G401.6 (cell line): ENCODE results near the gene AKR1C2.
"Not testable (repeated sequence)": the region's sequence is repeated elsewhere in the genome, so short reads cannot be mapped to it uniquely, and the experiment has no call there.

Source experiments
- FAIRE-seq: peaks from 2 replicates; lab custom pipeline; 2012; peaks lifted over from hg19 to GRCh38; lab: Jason Lieb, UNC

AKR1C2 gene

GRCh38 chr10:4988000-4988641, 15.5 kb downstream of the AKR1C2 start:
- not testable (repeated sequence) for FAIRE-seq

DNA sequence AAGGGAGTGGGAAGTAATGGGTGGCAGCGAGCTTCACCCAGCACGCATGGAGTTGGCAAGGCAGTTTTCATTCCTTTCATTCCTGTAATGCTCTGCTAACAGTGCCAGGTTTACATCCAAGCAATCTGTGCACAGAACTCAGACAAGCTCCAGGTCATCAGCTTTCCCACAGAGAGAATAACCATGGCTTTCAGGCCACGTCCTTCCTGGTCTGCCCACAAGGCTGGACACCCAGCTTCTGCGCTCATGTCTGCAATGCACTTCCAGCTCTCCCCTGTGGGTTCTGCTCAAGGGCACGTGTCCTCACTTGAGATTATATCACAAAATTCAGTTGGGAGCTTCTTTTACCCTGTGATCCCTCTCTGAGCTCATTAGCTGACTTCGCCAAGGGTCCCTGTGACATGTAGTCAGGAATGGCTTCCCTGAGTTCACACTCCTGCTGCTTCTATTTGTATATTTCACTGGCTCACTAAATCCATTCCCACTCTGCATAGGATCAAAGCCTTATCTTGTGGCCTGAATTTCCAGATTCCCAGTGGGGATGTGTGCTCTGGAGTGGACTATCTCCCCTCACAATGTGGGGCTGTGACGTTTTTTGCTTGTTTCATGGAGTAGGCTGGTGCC, 18.6 kb downstream of the AKR1C2 start:
- no peak for FAIRE-seq

GRCh38 chr10:4984223-4984622, 19.4 kb downstream of the AKR1C2 start:
- no peak for FAIRE-seq

- FAIRE-seq, result no peak
Measured at GRCh38 chr10:4983615-4984216, 19.9 kb downstream of the AKR1C2 start.

DNA sequence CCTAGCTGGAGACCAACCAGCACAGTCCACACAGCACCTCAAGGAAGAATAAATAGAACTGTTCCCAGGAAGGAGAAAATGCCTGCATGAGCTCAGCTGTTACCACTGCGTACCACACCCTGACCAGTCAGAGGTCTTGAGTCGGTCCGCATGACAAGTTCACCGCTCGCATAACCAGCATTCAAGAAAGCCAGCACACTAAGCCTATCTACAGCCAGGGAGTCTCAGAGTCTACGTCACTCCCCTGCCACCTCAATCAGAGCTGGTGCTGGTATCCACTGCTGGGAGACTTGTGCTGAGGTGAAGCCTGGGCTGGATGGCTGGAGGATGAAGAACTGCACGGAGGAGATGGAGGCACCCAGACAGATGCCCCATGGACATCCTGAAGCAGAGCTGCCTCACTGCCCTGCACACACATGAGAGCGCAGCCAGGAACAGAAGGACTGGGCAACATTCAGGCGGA, 20.9 kb downstream of the AKR1C2 start:
- FAIRE-seq, result no peak

DNA sequence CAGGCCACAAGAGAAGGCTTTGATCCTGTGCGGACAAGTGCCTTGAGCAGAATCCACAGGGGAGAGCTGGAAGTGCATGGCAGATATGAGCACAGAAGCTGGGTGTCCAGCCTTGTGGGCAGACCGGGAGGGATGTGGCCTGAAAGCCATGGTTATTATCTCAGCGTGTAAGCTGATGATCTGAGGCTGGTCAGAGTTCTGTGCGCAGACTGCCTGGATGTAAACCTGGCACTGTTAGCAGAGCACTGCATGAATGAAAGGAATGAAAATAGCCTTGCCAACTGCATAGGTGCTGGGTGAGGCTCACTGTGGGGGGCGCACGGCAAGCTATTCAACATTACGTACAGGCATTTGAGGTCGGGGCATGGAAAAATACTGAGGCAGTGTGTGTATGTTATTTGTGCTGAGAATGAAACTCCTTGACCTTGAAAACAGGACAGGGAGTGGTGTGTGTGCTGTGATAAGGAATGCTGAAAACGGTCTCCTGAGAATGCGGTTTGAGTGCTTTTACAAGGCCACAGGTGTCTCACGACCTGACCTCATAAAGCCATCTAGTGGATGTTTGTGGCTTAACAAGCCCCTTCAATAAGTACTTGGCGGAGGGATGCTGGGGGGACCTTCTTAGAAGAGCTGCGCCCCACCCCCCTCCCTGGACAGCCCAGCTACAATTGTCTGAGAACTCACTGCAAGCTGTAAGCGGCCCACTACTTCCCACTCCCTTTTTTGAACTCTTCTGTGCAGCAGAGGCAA, 21.8 kb downstream of the AKR1C2 start:
- FAIRE-seq, result no peak

- no peak for FAIRE-seq
Measured at GRCh38 chr10:4980793-4981192, 22.9 kb downstream of the AKR1C2 start.

- no peak for FAIRE-seq
Measured at GRCh38 chr10:4978870-4979269, 24.8 kb downstream of the AKR1C2 start.

- FAIRE-seq, result no peak
Measured at GRCh38 chr10:4977025-4977424, 26.6 kb downstream of the AKR1C2 start.

GRCh38 chr10:4974400-4974799, 29.3 kb downstream of the AKR1C2 start:
- peak; percentile 23 for FAIRE-seq

DNA sequence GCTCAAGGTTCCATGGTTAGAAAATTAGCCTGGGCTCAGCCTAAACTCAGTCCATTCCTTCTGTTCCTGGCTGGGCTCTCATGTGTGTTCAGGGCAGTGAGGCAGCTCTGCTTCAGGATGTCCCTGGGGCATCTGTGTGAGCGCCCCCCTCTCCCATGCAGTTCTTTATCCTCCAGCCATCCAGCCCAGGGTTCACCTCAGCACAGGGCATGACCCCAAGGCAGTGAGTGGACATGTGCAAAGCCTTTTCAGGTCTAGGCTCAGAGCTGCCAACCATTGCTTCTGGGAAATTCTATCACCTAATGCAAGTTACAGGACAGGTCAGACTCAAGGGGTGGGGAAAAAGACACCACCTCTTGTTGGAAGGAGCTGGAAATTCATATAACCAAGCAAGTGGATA, 30.4 kb downstream of the AKR1C2 start:
- not testable (repeated sequence) for FAIRE-seq

GRCh38 chr10:4972369-4973142, 31.1 kb downstream of the AKR1C2 start:
- not testable (repeated sequence) for FAIRE-seq

- not testable (repeated sequence) for FAIRE-seq
Measured at GRCh38 chr10:4970362-4970761, 33.3 kb downstream of the AKR1C2 start.

GRCh38 chr10:4969289-4969688, 34.4 kb downstream of the AKR1C2 start:
- not testable (repeated sequence) for FAIRE-seq

- not testable (repeated sequence) for FAIRE-seq
Measured at GRCh38 chr10:4967189-4967588, 36.5 kb downstream of the AKR1C2 start.

DNA sequence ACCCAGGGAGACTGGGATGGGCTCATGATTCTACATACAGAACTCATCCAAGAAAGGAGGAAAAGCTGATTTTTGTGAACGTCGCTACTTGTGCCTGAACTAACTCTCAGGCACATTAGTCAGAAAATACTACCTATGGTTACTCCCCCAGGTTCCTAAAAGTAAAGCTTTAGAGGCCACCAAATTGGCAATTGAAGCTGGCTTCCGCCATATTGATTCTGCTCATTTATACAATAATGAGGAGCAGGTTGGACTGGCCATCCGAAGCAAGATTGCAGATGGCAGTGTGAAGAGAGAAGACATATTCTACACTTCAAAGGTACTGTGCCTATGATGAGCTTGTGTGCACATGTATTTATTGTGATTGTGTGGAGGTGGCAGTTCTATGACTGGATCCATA, 37.9 kb downstream of the AKR1C2 start:
- not testable (repeated sequence) for FAIRE-seq

DNA sequence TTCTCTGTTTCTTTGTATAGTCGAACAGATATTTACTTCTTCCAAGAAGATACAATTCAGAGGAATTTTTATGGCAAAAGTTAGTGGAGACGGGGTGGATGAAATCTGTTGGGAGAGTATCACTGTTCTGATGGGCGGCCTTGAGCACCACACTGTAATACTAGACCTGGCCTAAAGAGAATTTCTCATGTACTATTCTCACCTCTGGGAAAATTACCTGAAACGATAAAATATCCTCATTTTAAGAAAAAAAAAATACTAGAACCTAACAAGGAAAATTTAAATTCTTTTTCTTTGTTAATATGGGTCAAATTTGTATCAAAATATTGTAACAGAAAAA, 39.9 kb downstream of the AKR1C2 start:
- FAIRE-seq, result not testable (repeated sequence)

DNA sequence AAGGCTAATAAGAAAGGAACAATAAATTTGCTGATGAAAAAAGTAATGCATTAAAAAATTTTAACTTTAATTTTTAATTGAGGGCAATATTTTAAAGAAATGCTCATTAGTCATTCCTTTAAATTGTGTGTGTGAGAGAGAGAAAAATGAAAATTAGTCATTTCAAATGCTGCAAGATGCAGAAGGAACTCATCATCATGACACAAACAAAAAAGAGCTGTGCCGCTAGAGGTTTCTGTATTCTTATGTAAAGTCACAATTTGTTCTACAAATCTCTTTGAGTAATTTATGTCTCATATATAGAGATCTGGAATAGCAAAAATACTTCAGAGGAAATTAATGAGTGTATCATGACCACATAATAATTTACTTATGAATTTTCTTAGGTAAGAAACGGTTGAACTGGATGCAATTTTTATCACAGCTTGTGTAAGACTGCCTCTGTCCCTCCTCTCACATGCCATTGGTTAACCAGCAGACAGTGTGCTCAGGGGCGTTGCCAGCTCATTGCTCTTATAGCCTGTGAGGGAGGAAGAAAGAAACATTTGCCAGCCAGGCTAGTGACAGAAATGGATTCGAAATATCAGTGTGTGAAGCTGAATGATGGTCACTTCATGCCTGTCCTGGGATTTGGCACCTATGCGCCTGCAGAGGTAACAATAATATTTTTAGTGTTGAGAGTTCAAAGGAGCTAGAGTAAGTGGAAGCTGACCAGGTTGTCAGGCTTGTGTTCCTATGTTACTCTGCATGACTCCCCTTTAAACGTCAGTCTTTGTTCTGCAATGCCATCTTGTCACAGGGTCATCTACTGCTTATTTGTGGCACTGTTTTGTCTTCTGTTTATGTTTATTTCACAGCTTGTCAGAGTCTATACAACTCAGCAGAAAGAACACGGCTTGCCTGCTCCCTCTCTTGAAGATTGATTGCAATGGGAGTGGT, 40.5 kb downstream of the AKR1C2 start, which contains the start of gene AKR1C1:
TSS of gene AKR1C1 (plus strand) at position 540 of the 939 bp plus-strand sequence. CDS start at position 570, 30 bp downstream.
- FAIRE-seq, result not testable (repeated sequence)

DNA sequence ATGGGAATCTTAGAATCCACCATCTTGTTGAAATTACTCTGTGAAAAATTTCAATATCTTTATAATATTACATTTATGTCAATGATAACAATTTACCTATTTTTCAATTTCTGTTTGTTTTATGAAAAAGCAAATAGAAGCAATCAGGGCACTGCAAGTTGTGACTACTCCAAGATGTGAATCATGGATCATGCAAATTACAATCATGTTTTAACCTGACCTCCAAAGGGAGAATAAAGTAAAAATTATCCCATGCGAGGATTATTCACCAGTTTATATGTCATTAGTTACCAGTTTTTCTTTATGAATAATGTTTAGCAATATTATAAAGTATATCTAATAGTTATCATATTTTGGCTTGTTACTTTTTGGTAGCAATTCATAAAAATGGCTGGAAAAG, 41.3 kb downstream of the AKR1C2 start:
- FAIRE-seq, result not testable (repeated sequence)

DNA sequence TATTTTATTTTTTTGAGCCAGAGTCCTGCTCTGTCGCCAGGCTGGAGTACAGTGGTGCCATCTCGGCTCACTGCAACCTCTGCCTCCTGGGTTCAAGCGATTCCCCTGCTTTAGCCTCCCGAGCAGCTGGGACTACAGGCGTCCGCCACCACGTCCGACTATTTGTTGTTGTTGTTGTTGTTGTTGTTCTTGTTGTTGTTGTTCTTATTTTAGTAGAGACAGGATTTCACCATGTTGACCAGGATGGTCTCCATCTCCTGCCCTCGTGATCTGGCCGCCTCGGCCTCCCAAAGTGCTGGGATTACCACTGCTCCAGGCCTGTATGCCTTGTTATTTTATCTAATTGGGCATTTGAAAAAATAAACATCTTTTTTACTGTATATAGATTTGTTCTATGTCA, 42.1 kb downstream of the AKR1C2 start:
- not testable (repeated sequence) for FAIRE-seq
